HT1080 (cell line): ENCODE data around the gene LGI2. TPM values are rescaled to one million over a fixed set of nuclear protein-coding genes. Genes with fewer than 3 reads are reported as not detected.
"Not testable (repeated sequence)": the region's sequence is repeated elsewhere in the genome, so short reads cannot be mapped to it uniquely, and the experiment has no call there.

Experiments
- DNase-seq: peaks from one replicate; pipeline ENCODE4 v3.0.0-alpha.2; 2015; ENCODE audit warnings: low read depth
- polyA plus RNA-seq, 2 experiments: library from polyadenylated mRNA; depleted of rRNA; stranded (reverse); fragments of >200 nt; gene quantifications; 2 replicates each; pipeline ENCODE4 v1.2.3, GENCODE V29; 2015
- total RNA-seq: library from RNA; depleted of rRNA; stranded (reverse); fragments of >200 nt; shearing (Covaris generic); gene quantifications from 2 replicates; pipeline ENCODE4 v1.2.3, GENCODE V29; 2014; rRNA removed

LGI2 gene
- 0.67 and 1.8 TPM in 2 replicates for total RNA-seq
- polyA plus RNA-seq (2015; cell fraction: cytosol; rRNA removed) = 0.55 and 1.2 TPM in 2 replicates
- polyA plus RNA-seq (2015; cell fraction: nucleus; rRNA removed) = 0.16 and 0.79 TPM in 2 replicates

GRCh38 chr4:25030277-25031076 is at the start of gene LGI2:
Gene LGI2 (minus strand): TSS chr4:25030946. CDS start chr4:25030693, 253 bp downstream.
- DNase-seq = no peak

GRCh38 chr4:25078523-25078922 is 47.8 kb upstream of the LGI2 start:
- no peak for DNase-seq

GRCh38 chr4:25076625-25077398 is 46.1 kb upstream of the LGI2 start:
- DNase-seq = no peak

GRCh38 chr4:25075851-25076250 is 45.1 kb upstream of the LGI2 start:
- DNase-seq = no peak

GRCh38 chr4:25075129-25075528 is 44.4 kb upstream of the LGI2 start:
- no peak for DNase-seq

- DNase-seq = no peak
These were observed 39.8 kb upstream of the LGI2 start for GRCh38 chr4:25070545-25070944.

GRCh38 chr4:25069014-25069413 is 38.3 kb upstream of the LGI2 start:
- no peak for DNase-seq

- DNase-seq = no peak
These were observed 37.6 kb upstream of the LGI2 start for GRCh38 chr4:25068386-25068785.

- peak; percentile 14 for DNase-seq
These were observed 35.3 kb upstream of the LGI2 start for GRCh38 chr4:25065932-25066590.

GRCh38 chr4:25065431-25065858 is 34.7 kb upstream of the LGI2 start:
- DNase-seq = no peak

GRCh38 chr4:25064447-25064846 is 33.7 kb upstream of the LGI2 start:
- DNase-seq = not testable (repeated sequence)

GRCh38 chr4:25063116-25063515 is 32.4 kb upstream of the LGI2 start:
- no peak for DNase-seq

GRCh38 chr4:25062098-25062497 is 31.4 kb upstream of the LGI2 start:
- no peak for DNase-seq

- no peak for DNase-seq
These were observed 30.9 kb upstream of the LGI2 start for GRCh38 chr4:25061602-25062001.

- no peak for DNase-seq
These were observed 30.2 kb upstream of the LGI2 start for GRCh38 chr4:25060963-25061340.

- DNase-seq = no peak
These were observed 29.7 kb upstream of the LGI2 start for GRCh38 chr4:25060241-25060962.

GRCh38 chr4:25059791-25060190 is 29.0 kb upstream of the LGI2 start:
- DNase-seq = no peak

GRCh38 chr4:25058796-25059195 is 28.1 kb upstream of the LGI2 start:
- no peak for DNase-seq

GRCh38 chr4:25057299-25057698 is 26.6 kb upstream of the LGI2 start:
- no peak for DNase-seq

- not testable (repeated sequence) for DNase-seq
These were observed 21.3 kb upstream of the LGI2 start for GRCh38 chr4:25052037-25052436.

- peak; percentile 7 for DNase-seq
These were observed 20.8 kb upstream of the LGI2 start for GRCh38 chr4:25051534-25051933.
